ENCODE measurements around the gene NOD2. TPM values are rescaled to one million over a fixed set of nuclear protein-coding genes. Genes with fewer than 3 reads are reported as not detected.

Gene NOD2
- total RNA-seq, 1 experiment from 2014 or later = 0.07 TPM

- Histone ChIP-seq H3K4me3 (ENCODE audit: low read length) (no peak overlapping the region), H3K27me3 (ENCODE audit: low read length) (no peaks in the 10 kb centered on the region), H4K20me1 (ENCODE audit: low read length) (no peaks in the 10 kb centered on the region), H3K27ac (ENCODE audit: low read length) (no peak overlapping the region), H3K9me3 (ENCODE audit: low read length) (no peaks in the 10 kb centered on the region), H2AFZ (ENCODE audit: low read length) (no peak overlapping the region), H3K4me1 (ENCODE audit: insufficient read depth, low read length) (no peaks in the 10 kb centered on the region), H3K79me2 (ENCODE audit: low read length) (no peaks in the 10 kb centered on the region), H3K9ac (ENCODE audit: low read length) (no peak overlapping the region), H3F3A (ENCODE audit: low read length, unreplicated experiment) (no peaks in the 10 kb centered on the region), H3K36me3 (ENCODE audit: low read depth, low read length) (no peaks in the 10 kb centered on the region), H3K4me2 (ENCODE audit: low read length) (no peak overlapping the region), H3K9me2 (replicated peaks; ENCODE audit: low read length) (no peaks in the 10 kb centered on the region)
- TF ChIP-seq CTCF (conservative IDR thresholded peaks at IDR 0.05; ENCODE audit: low read depth, low read length) (no peak), EZH2phosphoT487 (IDR thresholded peaks at IDR 0.05; ENCODE audit: borderline replicate concordance, low read length) (no peak), EZH2 (IDR thresholded peaks at IDR 0.05; ENCODE audit: low read length, unreplicated experiment) (no peak)
- no peak for ATAC-seq
- ChIA-PET CTCF (no interaction called here), POLR2A (ENCODE audit: unreplicated experiment) (no interaction called here)
- no TSS peak for BruUV-seq (replicated peaks)
- DNase-seq = no peak
- intact Hi-C loops (cut with micrococcal nuclease) = no loop called here
These were observed 800 bp downstream of the NOD2 start for GRCh38 chr16:50694206-50694605.

DNA sequence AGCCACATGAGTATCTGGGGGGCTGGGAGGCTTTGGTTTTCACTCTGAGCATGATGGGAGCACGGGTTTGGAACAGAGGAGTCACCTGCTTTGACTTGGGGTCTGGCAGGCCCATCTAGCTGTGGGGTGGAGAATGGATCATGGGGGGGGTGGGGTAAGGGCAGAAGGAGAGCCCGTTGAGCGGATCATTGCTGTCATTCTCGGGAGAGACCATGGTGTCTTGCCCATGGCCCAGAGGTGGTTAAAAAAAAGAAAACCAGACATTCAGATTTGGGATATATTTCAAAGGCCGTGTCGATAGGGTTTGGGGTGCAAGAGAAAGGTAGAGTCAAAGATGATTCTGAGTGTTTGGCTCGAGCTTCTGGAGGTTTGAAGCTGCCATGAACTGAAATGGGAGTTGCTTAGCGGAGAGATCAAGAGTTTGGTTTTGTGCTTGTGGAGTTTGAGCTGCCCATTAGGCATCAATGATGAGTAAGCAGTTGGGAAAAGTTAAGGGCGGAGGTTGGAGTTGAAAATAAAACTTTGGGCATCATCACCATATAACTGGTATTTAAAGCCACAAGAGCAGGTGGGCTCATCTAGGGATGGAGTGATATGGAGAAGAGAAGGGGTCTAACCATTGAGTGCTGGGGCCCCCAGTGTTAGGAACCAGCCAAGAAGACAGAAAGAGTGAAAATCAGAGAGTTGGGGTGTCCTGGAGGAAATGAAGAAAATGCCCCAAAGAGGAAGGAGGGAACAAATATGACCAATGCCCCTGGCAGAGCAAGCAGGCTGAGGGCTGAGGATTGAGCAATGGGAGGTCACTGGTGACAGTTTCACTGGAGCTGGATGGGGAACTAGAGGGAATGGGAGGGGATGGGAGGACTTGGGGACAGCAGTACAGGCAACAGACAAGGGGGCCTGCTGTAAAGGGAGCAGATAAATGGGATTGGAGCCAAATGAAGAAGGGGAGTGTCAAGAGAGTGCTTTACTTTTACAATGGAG, 1.9 kb downstream of the NOD2 start:
- no peak for TF ChIP-seq CTCF (conservative IDR thresholded peaks at IDR 0.05; ENCODE audit: low read depth, low read length)
- no peak for TF ChIP-seq EZH2 (IDR thresholded peaks at IDR 0.05; ENCODE audit: low read length, unreplicated experiment)
- no peak for TF ChIP-seq EZH2phosphoT487 (IDR thresholded peaks at IDR 0.05; ENCODE audit: borderline replicate concordance, low read length)
- POLR2A ChIA-PET (ENCODE audit: unreplicated experiment) = no interaction called here
- no TSS peak for BruUV-seq (replicated peaks)
- Histone ChIP-seq H3F3A (ENCODE audit: low read length, unreplicated experiment) (no peaks in the 10 kb centered on the region), H3K9me3 (ENCODE audit: low read length) (no peaks in the 10 kb centered on the region), H2AFZ (ENCODE audit: low read length) (no peak overlapping the region), H3K9me2 (replicated peaks; ENCODE audit: low read length) (no peaks in the 10 kb centered on the region), H3K36me3 (ENCODE audit: low read depth, low read length) (no peaks in the 10 kb centered on the region), H3K4me3 (ENCODE audit: low read length) (no peak overlapping the region), H3K27ac (ENCODE audit: low read length) (no peak overlapping the region), H3K4me1 (ENCODE audit: insufficient read depth, low read length) (no peaks in the 10 kb centered on the region), H3K27me3 (ENCODE audit: low read length) (no peaks in the 10 kb centered on the region), H3K4me2 (ENCODE audit: low read length) (no peak overlapping the region), H3K9ac (ENCODE audit: low read length) (no peak overlapping the region), H3K79me2 (ENCODE audit: low read length) (no peaks in the 10 kb centered on the region), H4K20me1 (ENCODE audit: low read length) (no peaks in the 10 kb centered on the region)
- DNase-seq (no peak), ATAC-seq (no peak)
- intact Hi-C loops (cut with micrococcal nuclease) = no loop called here
- CTCF ChIA-PET = no interaction called here

DNA sequence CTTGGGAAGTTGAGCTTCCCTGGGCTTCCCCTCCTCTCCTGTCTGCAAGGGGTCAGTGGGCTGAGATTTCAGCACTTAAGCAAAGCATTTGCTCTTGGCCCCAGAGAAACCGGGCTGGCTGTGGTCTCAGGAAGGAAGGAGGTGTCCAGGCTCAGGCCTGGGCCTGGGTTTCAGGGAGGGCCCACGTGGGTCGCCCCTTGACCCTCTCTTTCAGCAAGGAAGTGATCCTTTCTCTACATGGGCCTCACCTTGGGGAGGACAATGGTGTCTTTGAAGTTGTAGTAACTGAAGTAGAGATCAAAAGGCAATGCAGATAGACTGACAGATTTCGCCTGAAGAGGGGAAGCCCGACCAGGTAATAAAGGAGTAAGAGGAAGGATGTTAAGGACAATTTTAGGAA, 2.7 kb downstream of the NOD2 start:
- Histone ChIP-seq H2AFZ (ENCODE audit: low read length) (no peak overlapping the region), H3K9me3 (ENCODE audit: low read length) (no peaks in the 10 kb centered on the region), H3K4me1 (ENCODE audit: insufficient read depth, low read length) (no peaks in the 10 kb centered on the region), H3K4me2 (ENCODE audit: low read length) (no peak overlapping the region), H3K9ac (ENCODE audit: low read length) (no peak overlapping the region), H3K9me2 (replicated peaks; ENCODE audit: low read length) (no peaks in the 10 kb centered on the region), H3F3A (ENCODE audit: low read length, unreplicated experiment) (no peaks in the 10 kb centered on the region), H3K4me3 (ENCODE audit: low read length) (no peak overlapping the region), H3K79me2 (ENCODE audit: low read length) (no peaks in the 10 kb centered on the region), H3K36me3 (ENCODE audit: low read depth, low read length) (no peaks in the 10 kb centered on the region), H3K27ac (ENCODE audit: low read length) (no peak overlapping the region), H3K27me3 (ENCODE audit: low read length) (no peaks in the 10 kb centered on the region), H4K20me1 (ENCODE audit: low read length) (no peaks in the 10 kb centered on the region)
- no TSS peak for BruUV-seq (replicated peaks)
- CTCF ChIA-PET = no interaction called here
- POLR2A ChIA-PET (ENCODE audit: unreplicated experiment) = no interaction called here
- DNase-seq (no peak), ATAC-seq (no peak)
- TF ChIP-seq EZH2 (IDR thresholded peaks at IDR 0.05; ENCODE audit: low read length, unreplicated experiment) = no peak
- no peak for TF ChIP-seq CTCF (conservative IDR thresholded peaks at IDR 0.05; ENCODE audit: low read depth, low read length)
- no peak for TF ChIP-seq EZH2phosphoT487 (IDR thresholded peaks at IDR 0.05; ENCODE audit: borderline replicate concordance, low read length)
- intact Hi-C loops (cut with micrococcal nuclease) = no loop called here

Measured in PC-3 (cell line).